ENCODE measurements around the gene CHST9.

- TF ChIP-seq, protein P1, sequence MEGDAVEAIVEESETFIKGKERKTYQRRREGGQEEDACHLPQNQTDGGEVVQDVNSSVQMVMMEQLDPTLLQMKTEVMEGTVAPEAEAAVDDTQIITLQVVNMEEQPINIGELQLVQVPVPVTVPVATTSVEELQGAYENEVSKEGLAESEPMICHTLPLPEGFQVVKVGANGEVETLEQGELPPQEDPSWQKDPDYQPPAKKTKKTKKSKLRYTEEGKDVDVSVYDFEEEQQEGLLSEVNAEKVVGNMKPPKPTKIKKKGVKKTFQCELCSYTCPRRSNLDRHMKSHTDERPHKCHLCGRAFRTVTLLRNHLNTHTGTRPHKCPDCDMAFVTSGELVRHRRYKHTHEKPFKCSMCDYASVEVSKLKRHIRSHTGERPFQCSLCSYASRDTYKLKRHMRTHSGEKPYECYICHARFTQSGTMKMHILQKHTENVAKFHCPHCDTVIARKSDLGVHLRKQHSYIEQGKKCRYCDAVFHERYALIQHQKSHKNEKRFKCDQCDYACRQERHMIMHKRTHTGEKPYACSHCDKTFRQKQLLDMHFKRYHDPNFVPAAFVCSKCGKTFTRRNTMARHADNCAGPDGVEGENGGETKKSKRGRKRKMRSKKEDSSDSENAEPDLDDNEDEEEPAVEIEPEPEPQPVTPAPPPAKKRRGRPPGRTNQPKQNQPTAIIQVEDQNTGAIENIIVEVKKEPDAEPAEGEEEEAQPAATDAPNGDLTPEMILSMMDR (conservative IDR thresholded peaks at IDR 0.05): no peak
- no peak for TF ChIP-seq EZH2 (IDR thresholded peaks at IDR 0.05; ENCODE audit: low read depth)
Measured at GRCh38 chr18:26993568-26993967, 191.5 kb downstream of the CHST9 start.

Measured in PC-9 (cell line).